KMS-11 (cell line): Measurements from ENCODE around the gene SV2C.
A peak's percentile ranks its signal among the peaks of the same experiment; 100 is the strongest.
"Not testable (repeated sequence)": the region's sequence is repeated elsewhere in the genome, so short reads cannot be mapped to it uniquely, and the experiment has no call there.

Experiments used
- H2AFZ ChIP-seq: fragments of 200-600 bp; sonication (generic); 2 replicates; pipeline ENCODE4 v1.6.1; 2016; ENCODE audit warnings: antibody characterized with exemption, mixed run types, low read depth
- H3K27ac ChIP-seq: fragments of 200-600 bp; sonication (generic); 2 replicates; pipeline ENCODE4 v1.6.1; 2016; ENCODE audit warnings: mild to moderate bottlenecking, mixed run types
- H3K27me3 ChIP-seq: fragments of 200-600 bp; sonication (generic); 2 replicates; pipeline ENCODE4 v1.6.1; 2017; ENCODE audit warnings: mild to moderate bottlenecking, low read depth, mixed run types, moderate library complexity; ENCODE audit not compliant: insufficient read depth
- H3K36me3 ChIP-seq: fragments of 200-600 bp; sonication (generic); 2 replicates; pipeline ENCODE4 v1.6.1; 2017; ENCODE audit warnings: mild to moderate bottlenecking, mixed run types; ENCODE audit not compliant: insufficient read depth
- H3K4me1 ChIP-seq: fragments of 200-600 bp; sonication (generic); 2 replicates; pipeline ENCODE4 v1.6.1; 2016; ENCODE audit warnings: mild to moderate bottlenecking, low read depth, mixed run types; ENCODE audit not compliant: poor library complexity, severe bottlenecking
- H3K4me2 ChIP-seq: fragments of 200-600 bp; sonication (generic); 2 replicates; pipeline ENCODE4 v1.7.0; 2016; ENCODE audit warnings: mild to moderate bottlenecking, mixed run types
- H3K4me3 ChIP-seq: fragments of 200-600 bp; sonication (generic); IDR thresholded peaks from 2 replicates; pipeline ENCODE4 v1.6.1; 2017; ENCODE audit warnings: low read depth, low read length, mixed read lengths; ENCODE audit not compliant: insufficient read depth
- H3K79me2 ChIP-seq: fragments of 200-600 bp; sonication (generic); 2 replicates; pipeline ENCODE4 v1.6.1; 2016; ENCODE audit warnings: low read depth, mixed run types; ENCODE audit not compliant: insufficient read depth
- H3K9ac ChIP-seq: fragments of 200-600 bp; sonication (generic); 2 replicates; pipeline ENCODE4 v1.6.1; 2016; ENCODE audit warnings: mild to moderate bottlenecking, mixed run types
- H4K20me1 ChIP-seq: fragments of 200-600 bp; sonication (generic); 2 replicates; pipeline ENCODE4 v1.6.1; 2016; ENCODE audit warnings: mild to moderate bottlenecking, mixed run types; ENCODE audit not compliant: insufficient read depth
- TF ChIP-seq, protein P1 (sequence below): fragments of 200-600 bp; sonication (generic); conservative IDR thresholded peaks from 2 replicates; pipeline ENCODE4 v1.6.1; 2017; ENCODE audit warnings: low read depth, mild to moderate bottlenecking, antibody characterized with exemption, low read length, moderate library complexity, mixed read lengths

SV2C gene

DNA sequence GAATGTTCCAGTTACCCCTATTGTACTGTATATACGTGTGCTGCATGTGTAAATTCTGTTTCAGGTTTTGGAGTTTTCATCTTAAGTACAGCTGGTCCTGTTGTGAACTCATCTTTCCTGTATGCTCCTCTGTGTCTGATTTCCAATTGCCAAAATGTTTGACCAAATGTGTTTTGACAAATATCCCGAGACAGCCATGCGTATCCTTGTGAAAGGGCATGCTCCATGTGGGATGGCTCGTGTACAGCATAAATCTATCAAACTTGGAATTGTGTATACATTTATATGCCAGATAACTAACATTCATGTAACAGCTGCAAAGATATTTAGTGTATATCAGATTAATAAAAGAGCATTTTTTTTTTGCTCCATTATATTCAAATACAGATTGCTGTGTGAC is 250.4 kb downstream of the SV2C start:
- Histone ChIP-seq H3K27ac (peak overlapping the region; percentile 88; the same call in 1 of the 2 replicates), H3K9ac (no peak overlapping the region), H3K27me3 (no peaks in the 10 kb centered on the region), H3K4me1 (peaks cover 87% of the 10 kb centered on the region), H4K20me1 (no peaks in the 10 kb centered on the region), H3K4me2 (peak overlapping the region; percentile 84), H3K36me3 (no peaks in the 10 kb centered on the region), H3K4me3 (no peak overlapping the region), H2AFZ (no peak overlapping the region), H3K79me2 (no peaks in the 10 kb centered on the region)
- TF ChIP-seq, protein P1, sequence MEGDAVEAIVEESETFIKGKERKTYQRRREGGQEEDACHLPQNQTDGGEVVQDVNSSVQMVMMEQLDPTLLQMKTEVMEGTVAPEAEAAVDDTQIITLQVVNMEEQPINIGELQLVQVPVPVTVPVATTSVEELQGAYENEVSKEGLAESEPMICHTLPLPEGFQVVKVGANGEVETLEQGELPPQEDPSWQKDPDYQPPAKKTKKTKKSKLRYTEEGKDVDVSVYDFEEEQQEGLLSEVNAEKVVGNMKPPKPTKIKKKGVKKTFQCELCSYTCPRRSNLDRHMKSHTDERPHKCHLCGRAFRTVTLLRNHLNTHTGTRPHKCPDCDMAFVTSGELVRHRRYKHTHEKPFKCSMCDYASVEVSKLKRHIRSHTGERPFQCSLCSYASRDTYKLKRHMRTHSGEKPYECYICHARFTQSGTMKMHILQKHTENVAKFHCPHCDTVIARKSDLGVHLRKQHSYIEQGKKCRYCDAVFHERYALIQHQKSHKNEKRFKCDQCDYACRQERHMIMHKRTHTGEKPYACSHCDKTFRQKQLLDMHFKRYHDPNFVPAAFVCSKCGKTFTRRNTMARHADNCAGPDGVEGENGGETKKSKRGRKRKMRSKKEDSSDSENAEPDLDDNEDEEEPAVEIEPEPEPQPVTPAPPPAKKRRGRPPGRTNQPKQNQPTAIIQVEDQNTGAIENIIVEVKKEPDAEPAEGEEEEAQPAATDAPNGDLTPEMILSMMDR = no peak

DNA sequence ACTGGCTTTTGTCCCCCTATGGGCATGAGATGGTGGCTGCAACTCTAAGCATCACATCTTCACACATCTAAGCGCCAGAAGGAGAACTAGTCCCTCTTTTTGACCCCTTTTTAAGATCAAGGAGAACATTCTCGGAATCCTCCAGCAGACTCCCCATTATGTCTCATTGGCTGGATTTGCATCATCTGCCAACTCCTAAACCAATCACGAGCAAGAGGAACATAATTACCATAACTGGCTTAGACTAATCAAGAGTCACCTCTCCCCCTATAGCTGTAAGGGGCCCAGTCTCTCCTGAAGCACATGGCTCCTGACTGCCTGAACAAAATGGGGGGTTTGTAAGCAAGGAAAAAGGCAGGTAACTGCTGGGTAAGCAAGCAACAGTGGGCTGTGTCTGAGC is 251.4 kb downstream of the SV2C start:
- H3K4me1 ChIP-seq = peaks cover 85% of the 10 kb centered on the region
- TF ChIP-seq, protein P1 = peak; percentile 39

DNA sequence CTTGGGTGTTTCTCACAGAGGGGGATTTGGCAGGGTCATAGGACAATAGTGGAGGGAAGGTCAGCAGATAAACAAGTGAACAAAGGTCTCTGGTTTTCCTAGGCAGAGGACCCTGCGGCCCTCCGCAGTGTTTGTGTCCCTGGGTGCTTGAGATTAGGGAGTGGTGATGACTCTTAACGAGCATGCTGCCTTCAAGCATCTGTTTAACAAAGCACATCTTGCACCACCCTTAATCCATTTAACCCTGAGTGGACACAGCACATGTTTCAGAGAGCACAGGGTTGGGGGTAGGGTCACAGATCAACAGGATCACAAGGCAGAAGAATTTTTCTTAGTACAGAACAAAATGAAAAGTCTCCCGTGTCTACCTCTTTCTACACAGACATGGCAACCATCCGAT is 252.3 kb downstream of the SV2C start:
- not testable (repeated sequence) for H4K20me1 ChIP-seq, H3K27ac ChIP-seq, H3K27me3 ChIP-seq, H2AFZ ChIP-seq, H3K4me2 ChIP-seq, H3K9ac ChIP-seq, H3K79me2 ChIP-seq, H3K36me3 ChIP-seq, H3K4me3 ChIP-seq
- H3K4me1 ChIP-seq = peaks cover 78% of the 10 kb centered on the region

More for the DNA sequence above, 251.4 kb downstream of the SV2C start:
- peak overlapping the region; percentile 43 for H2AFZ ChIP-seq
- no peaks in the 10 kb centered on the region for H4K20me1 ChIP-seq
- H3K4me3 ChIP-seq = no peak overlapping the region
- H3K4me2 ChIP-seq = peak overlapping the region; percentile 84
- H3K36me3 ChIP-seq = no peaks in the 10 kb centered on the region
- no peaks in the 10 kb centered on the region for H3K79me2 ChIP-seq
- H3K27me3 ChIP-seq = no peaks in the 10 kb centered on the region
- peak overlapping the region; percentile 25; the same call in 1 of the 2 replicates for H3K27ac ChIP-seq
- no peak overlapping the region for H3K9ac ChIP-seq

DNA sequence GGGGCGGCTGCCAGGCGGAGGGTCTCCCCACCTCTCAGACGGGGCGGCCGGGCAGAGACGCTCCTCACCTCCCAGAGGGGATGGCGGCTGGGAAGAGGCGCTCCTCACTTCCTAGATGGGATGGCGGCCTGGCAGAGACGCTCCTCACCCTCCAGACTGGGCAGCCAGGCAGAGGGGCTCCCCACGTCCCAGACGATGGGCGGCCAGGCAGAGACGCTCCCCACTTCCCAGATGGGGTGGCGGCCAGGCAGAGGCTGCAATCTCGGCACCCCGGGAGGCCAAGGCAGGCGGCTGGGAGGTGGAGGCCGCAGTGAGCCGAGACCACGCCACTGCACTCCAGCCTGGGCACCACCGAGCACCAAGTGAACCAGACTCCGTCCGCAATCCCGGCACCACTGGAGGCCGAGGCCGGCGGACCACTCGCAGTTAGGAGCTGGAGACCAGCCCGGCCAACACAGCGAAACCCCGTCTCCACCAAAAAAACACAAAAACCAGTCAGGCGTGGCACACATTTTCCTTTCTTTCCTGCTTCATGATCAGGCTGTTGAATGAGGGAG is 253.1 kb downstream of the SV2C start:
- not testable (repeated sequence) for H3K9ac ChIP-seq, H3K4me3 ChIP-seq, H4K20me1 ChIP-seq, H3K36me3 ChIP-seq, H2AFZ ChIP-seq, H3K79me2 ChIP-seq, H3K4me2 ChIP-seq, H3K27me3 ChIP-seq, H3K27ac ChIP-seq
- peaks cover 74% of the 10 kb centered on the region for H3K4me1 ChIP-seq

DNA sequence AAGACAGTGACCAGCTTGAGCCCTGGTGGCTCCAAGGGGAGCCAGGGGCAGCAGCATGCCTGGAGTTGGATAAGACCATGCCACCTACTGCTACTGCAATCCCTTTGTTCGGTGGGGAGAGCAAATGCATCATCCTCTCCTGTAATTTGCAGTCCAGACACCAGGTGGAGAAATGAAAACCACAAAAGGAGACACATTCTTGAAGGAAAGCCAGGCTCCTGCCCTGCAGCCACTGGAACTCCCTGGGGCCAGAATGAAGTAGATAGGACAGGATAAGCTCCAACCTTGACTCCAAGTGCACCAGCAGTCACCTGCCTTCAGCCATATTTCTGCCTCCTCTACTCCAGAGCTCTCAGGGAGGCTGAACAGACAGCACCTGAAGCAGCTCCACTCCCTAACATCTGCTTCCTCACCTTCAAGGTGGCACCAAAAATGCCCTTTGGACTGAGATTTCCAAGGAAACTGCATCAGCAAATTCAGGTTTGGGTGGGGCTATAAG is 254.8 kb downstream of the SV2C start:
- H2AFZ ChIP-seq = peak overlapping the region; percentile 27
- no peak overlapping the region for H3K27ac ChIP-seq
- no peaks in the 10 kb centered on the region for H3K79me2 ChIP-seq
- peaks cover 57% of the 10 kb centered on the region for H3K4me1 ChIP-seq
- peak overlapping the region; percentile 20 for H3K4me2 ChIP-seq
- H3K9ac ChIP-seq = no peak overlapping the region
- TF ChIP-seq, protein P1 = peak; percentile 77
- no peaks in the 10 kb centered on the region for H3K27me3 ChIP-seq
- no peaks in the 10 kb centered on the region for H4K20me1 ChIP-seq
- no peak overlapping the region for H3K4me3 ChIP-seq
- no peaks in the 10 kb centered on the region for H3K36me3 ChIP-seq
